GM12878 (cell line): ENCODE data around the gene ALG12. TPM values are rescaled to one million over a fixed set of nuclear protein-coding genes. Genes with fewer than 3 reads are reported as not detected.

Experiments used
- ATAC-seq: fragments of 200-7000 bp; cut with Tn5 transposase; 3 replicates; pipeline ENCODE4 v1.9.1; 2020; ENCODE audit warnings: mild to moderate bottlenecking, moderate library complexity
- BruUV-seq: library from RNA; stranded (reverse); fragments of 400-500 nt; replicated peaks from 2 replicates; lab custom pipeline; 2021; lab: Mats Ljungman, UMichigan
- CTCF ChIA-PET: fragments of 300-600 bp; sonication (Branson Sonifier 250); formaldehyde crosslinking; extraction: SDS; loops from one replicate; lab custom pipeline; 2021; ENCODE audit warnings: inconsistent platforms; lab: Yijun Ruan, JAX
- POLR2A ChIA-PET: fragments of 350-600 bp; formaldehyde crosslinking; extraction: SDS; loops from one replicate; lab custom pipeline; 2021; ENCODE audit warnings: inconsistent platforms; lab: Charles Lee
- RAD21 ChIA-PET: fragments of 300-600 bp; sonication (Branson Sonifier 250); formaldehyde crosslinking; loops from one replicate; lab custom pipeline; 2023; ENCODE audit warnings: antibody characterized with exemption; ENCODE audit not compliant: unreplicated experiment; lab: Charles Lee
- SMC1A ChIA-PET: fragments of 300-600 bp; sonication (Branson Sonifier 250); formaldehyde crosslinking; loops from one replicate; lab custom pipeline; 2023; ENCODE audit not compliant: unreplicated experiment, uncharacterized antibody; lab: Charles Lee
- DNase-seq: peaks from one replicate; pipeline ENCODE4 v3.0.0-alpha.2; 2011; ENCODE audit warnings: low read depth, low spot score
- FAIRE-seq: peaks from 3 replicates; lab custom pipeline; 2011; peaks lifted over from hg19 to GRCh38; lab: Jason Lieb, UNC
- H2AFZ ChIP-seq: 2 replicates; pipeline ENCODE4 v1.6.0; 2011; ENCODE audit warnings: low read depth, low read length, control low read depth; ENCODE audit not compliant: control insufficient read depth
- H3K27ac ChIP-seq: 2 replicates; pipeline ENCODE4 v1.5.1; 2011; ENCODE audit warnings: control low read depth; ENCODE audit not compliant: control insufficient read depth, insufficient read depth
- H3K27me3 ChIP-seq, 2 experiments: replicated peaks in 1 of 2; 2 replicates each; pipeline versions ENCODE4 v1.6.0 to v1.6.1; 2011; ENCODE audit warnings: low read length in 1 of 2; ENCODE audit not compliant: control insufficient read depth in 2 of 2, insufficient read depth in 2 of 2
- H3K36me3 ChIP-seq, 2 experiments: 2 replicates each; pipeline ENCODE4 v1.5.1; 2011; ENCODE audit warnings: low read length in 1 of 2; ENCODE audit not compliant: control insufficient read depth in 2 of 2, insufficient read depth in 2 of 2
- H3K4me1 ChIP-seq: 2 replicates; pipeline ENCODE4 v1.6.1; 2011; ENCODE audit warnings: mild to moderate bottlenecking, low read length, moderate library complexity, mixed read lengths; ENCODE audit not compliant: control insufficient read depth, insufficient read depth
- H3K4me2 ChIP-seq: 2 replicates; pipeline ENCODE4 v1.6.0; 2011; ENCODE audit warnings: control low read depth; ENCODE audit not compliant: control insufficient read depth, insufficient read depth
- H3K4me3 ChIP-seq: fragments of 200-600 bp; sonication (generic); 2 replicates; pipeline ENCODE4 v1.5.1; 2016
- H3K79me2 ChIP-seq: 2 replicates; pipeline ENCODE4 v1.6.0; 2011; ENCODE audit warnings: low read length; ENCODE audit not compliant: control insufficient read depth, insufficient read depth
- H3K9ac ChIP-seq: 2 replicates; pipeline ENCODE4 v1.8.0; 2011; ENCODE audit warnings: low read length, control low read depth, mixed read lengths; ENCODE audit not compliant: control insufficient read depth, insufficient read depth
- H3K9me3 ChIP-seq: replicated peaks from 3 replicates; pipeline ENCODE4 v1.5.1; 2011; ENCODE audit warnings: mild to moderate bottlenecking, low read length; ENCODE audit not compliant: control insufficient read depth, insufficient read depth
- H4K20me1 ChIP-seq: 2 replicates; pipeline ENCODE4 v1.6.0; 2011; ENCODE audit not compliant: control insufficient read depth, insufficient read depth
- IRF3 ChIP-seq: fragments of 450-650 bp; IDR thresholded peaks from 2 replicates; pipeline ENCODE4 v1.6.1; 2014; ENCODE audit warnings: mild to moderate bottlenecking
- KAT2A ChIP-seq: conservative IDR thresholded peaks from 2 replicates; pipeline ENCODE4 v1.6.1; 2011; ENCODE audit warnings: low read depth, low read length; ENCODE audit not compliant: control insufficient read depth
- NKRF ChIP-seq: fragments of 450-650 bp; conservative IDR thresholded peaks from 2 replicates; pipeline ENCODE4 v1.6.1; 2017; ENCODE audit warnings: mild to moderate bottlenecking, moderate library complexity
- NR2C1 ChIP-seq: fragments of 450-650 bp; IDR thresholded peaks from 2 replicates; pipeline ENCODE4 v1.6.1; 2017; ENCODE audit warnings: antibody characterized with exemption, mild to moderate bottlenecking, moderate library complexity
- REST ChIP-seq: IDR thresholded peaks from 2 replicates; pipeline ENCODE4 v1.6.1; 2012; ENCODE audit warnings: mild to moderate bottlenecking, low read depth, low read length
- RFX5 ChIP-seq: IDR thresholded peaks from 2 replicates; pipeline ENCODE4 v1.6.1; 2011; ENCODE audit warnings: low read depth, low read length, improper control_type of control experiment
- STAT3 ChIP-seq: IDR thresholded peaks from 2 replicates; pipeline ENCODE4 v1.6.1; 2011; ENCODE audit warnings: low read depth, low read length, improper control_type of control experiment
- TAF1 ChIP-seq: IDR thresholded peaks from 2 replicates; pipeline ENCODE4 v1.6.1; 2011; ENCODE audit warnings: mild to moderate bottlenecking, low read depth, low read length, borderline replicate concordance
- YBX1 ChIP-seq: fragments of 450-650 bp; IDR thresholded peaks from 2 replicates; pipeline ENCODE4 v1.6.1; 2016; ENCODE audit warnings: antibody characterized with exemption
- ZBED1 ChIP-seq: IDR thresholded peaks from 2 replicates; pipeline ENCODE4 v1.6.1; 2016; ENCODE audit warnings: borderline replicate concordance
- WGBS: methylation state at CpG from one replicate; pipeline ENCODE4 v1.1.6; 2016; ENCODE audit warnings: low lambda C conversion rate; ENCODE audit not compliant: insufficient replicate concordance, insufficient coverage; ENCODE audit errors: missing lambda C conversion rate; 5-methylcytosine and 5-hydroxymethylcytosine counted together
- in situ Hi-C: fragments of 300-500 bp; cut with MboI; formaldehyde crosslinking; loops from 9 replicates; pipeline ENCODE4 v1.14.3; 2018; ENCODE audit warnings: mixed read lengths
- intact Hi-C: fragments of 100-400 bp; cut with micrococcal nuclease; formaldehyde crosslinking; loops from one replicate; pipeline ENCODE4 v1.14.2; 2022; ENCODE audit not compliant: unreplicated experiment
- polyA plus RNA-seq, 11 experiments: library from polyadenylated mRNA; depleted of rRNA in 4 of 11; unstranded in 6 of 11; stranded (reverse) in 5 of 11; fragments of >200 nt; fragmentation: Nextera tagmentation in 4 of 11; fragmentation: Illumina TruSeq in 1 of 11; extraction: Ambion mirVana in 4 of 11; extraction: Trizol in 1 of 11; gene quantifications; 1 replicate in 1 of 11; 2 replicates in 10 of 11; pipeline versions ENCODE4 v1.2.1 to v1.2.3, GENCODE V29; 2011 to 2016; ENCODE audit warnings: inconsistent platforms in 2 of 11, missing spikeins in 2 of 11, low read depth in 1 of 11
- total RNA-seq, 4 experiments: library from RNA; depleted of rRNA in 3 of 4; stranded (reverse); fragments of >200 nt in 3 of 4; fragmentation: Illumina TruSeq in 1 of 4; extraction: Trizol in 1 of 4; gene quantifications; 2 replicates each; pipeline versions ENCODE4 v1.2.1 to v1.2.3, GENCODE V29; 2013 to 2021

ALG12 gene
- total and polyA plus RNA-seq, 10 of the 15 experiments (the other 5 are each of a cell fraction or from before 2014, with no cell fraction given) = 0.22 to 23.4 (median 6.6) TPM

- RAD21 ChIA-PET = no interaction called here
- BruUV-seq = no TSS peak
- TF ChIP-seq KAT2A = no peak
- no peak for TF ChIP-seq RFX5
- TF ChIP-seq YBX1 = no peak
- no peak for TF ChIP-seq STAT3
- TF ChIP-seq NKRF = no peak
- no peak for TF ChIP-seq REST
- TF ChIP-seq NR2C1 = no peak
- TF ChIP-seq TAF1 = no peak
- no peak for TF ChIP-seq ZBED1
- TF ChIP-seq IRF3 = no peak
- Histone ChIP-seq H3K79me2 (peaks cover 14% of the 10 kb centered on the region), H3K27me3 (no peaks in the 10 kb centered on the region), H3K9me3 (no peaks in the 10 kb centered on the region), H4K20me1 (no peaks in the 10 kb centered on the region), H2AFZ (no peak overlapping the region), H3K36me3 (peaks cover 0 to 5% of the 10 kb centered on the region in 2 experiments; a peak in 3 of 4 replicates), H3K4me1 (peaks cover 4% of the 10 kb centered on the region), H3K4me2 (no peak overlapping the region), H3K4me3 (no peak overlapping the region), H3K27ac (no peak overlapping the region), H3K9ac (no peak overlapping the region)
- FAIRE-seq = no peak
- DNase-seq = no peak
- intact Hi-C loops = no loop called here
- SMC1A ChIA-PET = interaction anchor here (3.0 kb wide), 1 partner anchor 31 kb away, joined by 8 read pairs; no protein-coding TSS in a partner anchor
- POLR2A ChIA-PET = no interaction called here
- CTCF ChIA-PET = no interaction called here
- ATAC-seq = no peak
- 93% methylated on average over 14 of the region's 14 CpGs for WGBS
- in situ Hi-C loops = no loop called here
Measured at GRCh38 chr22:49913026-49913425, 5.2 kb downstream of the ALG12 start.
